HG03064 (cell line): ENCODE results near the gene ZG16B.

Source experiments
- ATAC-seq: cut with Tn5 transposase; IDR thresholded peaks from one replicate; pipeline ENCODE4 v1.9.1; 2021; ENCODE audit warnings: low read depth; ENCODE audit not compliant: unreplicated experiment

Gene ZG16B

GRCh38 chr16:2841606-2842339 lies 11.7 kb downstream of the ZG16B start:
- ATAC-seq: no peak

- ATAC-seq: no peak
These were observed 12.4 kb downstream of the ZG16B start for GRCh38 chr16:2842340-2843000.

- no peak for ATAC-seq
These were observed 13.4 kb downstream of the ZG16B start for GRCh38 chr16:2843526-2843925.

GRCh38 chr16:2845116-2845515 lies 15.0 kb downstream of the ZG16B start:
- no peak for ATAC-seq

GRCh38 chr16:2846511-2847310 lies 16.6 kb downstream of the ZG16B start:
- ATAC-seq: no peak

- ATAC-seq: no peak
These were observed 19.0 kb downstream of the ZG16B start for GRCh38 chr16:2848933-2849725.

- ATAC-seq: no peak
These were observed 22.1 kb downstream of the ZG16B start for GRCh38 chr16:2852003-2852730.

- ATAC-seq: no peak
These were observed 22.8 kb downstream of the ZG16B start for GRCh38 chr16:2852731-2853507.

GRCh38 chr16:2853531-2854073 lies 23.5 kb downstream of the ZG16B start:
- ATAC-seq: no peak

GRCh38 chr16:2854700-2855309 lies 24.7 kb downstream of the ZG16B start:
- no peak for ATAC-seq

- no peak for ATAC-seq
These were observed 25.4 kb downstream of the ZG16B start for GRCh38 chr16:2855536-2855935.

GRCh38 chr16:2856061-2856670 lies 26.1 kb downstream of the ZG16B start:
- ATAC-seq: no peak

- ATAC-seq: no peak
These were observed 26.8 kb downstream of the ZG16B start for GRCh38 chr16:2856686-2857450.

GRCh38 chr16:2857451-2858244 lies 27.5 kb downstream of the ZG16B start, which contains the start of gene PRSS22:
Gene PRSS22, minus strand, starts transcription at chr16:2858170. Its CDS starts 66 bp downstream, at chr16:2858104.
- ATAC-seq: no peak

GRCh38 chr16:2858245-2859025 lies 28.3 kb downstream of the ZG16B start:
- no peak for ATAC-seq
